GM21723 (cell line): ENCODE data around the gene TNP2.
"Not testable (repeated sequence)": the region's sequence is repeated elsewhere in the genome, so short reads cannot be mapped to it uniquely, and the experiment has no call there.

ENCODE experiments used
- ATAC-seq: cut with Tn5 transposase; IDR thresholded peaks from one replicate; pipeline ENCODE4 v1.9.1; 2021; ENCODE audit warnings: mild to moderate bottlenecking, moderate library complexity; ENCODE audit not compliant: unreplicated experiment

The TNP2 gene

DNA sequence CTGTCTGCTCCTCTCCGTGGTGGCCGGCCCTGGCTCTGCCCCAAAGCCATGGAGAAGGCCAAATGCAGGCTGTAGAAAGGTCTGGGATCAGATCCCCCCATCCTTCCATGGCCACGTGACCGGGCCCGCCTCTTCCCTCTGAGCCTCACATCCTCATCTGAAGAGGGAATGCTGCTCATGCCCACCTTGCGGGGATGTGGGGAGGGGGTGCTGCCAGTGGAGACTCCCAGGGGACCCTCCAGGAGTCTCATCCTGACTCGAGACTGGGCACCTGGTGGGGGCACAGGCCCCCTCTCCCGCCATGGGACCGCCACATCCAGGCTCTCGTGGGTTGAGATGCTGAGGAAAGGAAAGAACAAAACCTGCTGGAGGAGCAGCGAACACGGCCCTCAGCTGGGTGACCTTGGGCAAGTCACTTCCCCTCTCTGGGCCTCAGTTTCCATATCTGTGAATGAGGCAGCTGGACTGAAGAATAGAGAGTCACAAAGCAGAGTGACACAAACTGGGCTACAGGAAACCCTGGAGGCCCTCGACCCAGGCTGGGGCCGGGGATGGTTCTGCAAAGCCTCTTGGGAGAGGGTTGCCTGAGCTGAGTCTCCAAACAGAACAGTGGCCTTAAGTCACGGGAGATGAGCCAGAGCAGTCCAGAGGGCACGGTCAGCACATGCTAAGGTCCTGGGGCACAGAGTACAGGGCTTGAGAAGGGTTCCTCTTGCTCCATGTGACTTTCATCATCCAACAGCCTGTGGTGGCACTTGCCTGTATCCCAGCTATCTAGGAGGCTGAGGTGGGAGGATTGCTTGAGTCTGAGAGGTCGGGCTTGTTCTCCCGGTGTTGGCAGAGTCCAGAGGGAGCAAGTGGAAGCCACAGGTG, 43.2 kb downstream of the TNP2 start:
- no peak for ATAC-seq

DNA sequence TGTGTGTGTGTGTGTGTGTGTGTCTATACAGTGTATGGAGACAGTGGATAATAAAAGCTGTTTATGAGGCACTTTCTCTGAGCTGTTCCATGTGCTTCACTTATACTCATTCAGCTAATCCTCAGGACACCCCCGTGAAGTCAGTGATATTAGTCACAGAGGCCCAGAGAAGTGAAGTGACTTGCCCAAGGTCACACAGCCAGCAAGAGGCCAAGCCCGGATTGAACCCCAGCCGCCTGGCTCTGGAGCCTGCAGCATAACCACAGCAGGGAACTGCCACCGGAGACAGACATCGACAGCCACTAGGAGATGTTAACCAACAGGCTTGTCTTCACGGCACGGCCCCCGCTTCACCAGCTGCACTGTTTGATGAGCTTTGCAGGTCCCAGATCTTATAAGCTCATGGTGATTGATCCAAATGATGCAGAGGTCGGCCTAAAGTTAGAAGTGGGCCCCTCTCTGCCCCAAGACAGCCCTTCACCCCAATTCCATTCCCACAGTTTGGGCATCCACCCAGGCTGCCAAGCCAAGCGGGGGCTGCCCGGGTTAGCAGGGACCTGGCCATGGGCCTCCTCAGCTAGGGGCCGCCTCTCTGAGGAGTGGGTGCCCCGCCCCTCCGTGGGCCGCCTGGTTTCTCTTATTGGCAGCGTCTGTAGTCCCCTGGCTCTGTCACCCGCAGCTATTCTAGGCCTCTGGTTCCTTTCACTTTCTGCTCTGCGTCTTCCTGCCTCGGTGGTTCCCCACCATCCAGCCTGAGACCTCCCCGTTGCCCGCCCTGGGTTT, 44.0 kb downstream of the TNP2 start:
- peak; percentile 83 for ATAC-seq

DNA sequence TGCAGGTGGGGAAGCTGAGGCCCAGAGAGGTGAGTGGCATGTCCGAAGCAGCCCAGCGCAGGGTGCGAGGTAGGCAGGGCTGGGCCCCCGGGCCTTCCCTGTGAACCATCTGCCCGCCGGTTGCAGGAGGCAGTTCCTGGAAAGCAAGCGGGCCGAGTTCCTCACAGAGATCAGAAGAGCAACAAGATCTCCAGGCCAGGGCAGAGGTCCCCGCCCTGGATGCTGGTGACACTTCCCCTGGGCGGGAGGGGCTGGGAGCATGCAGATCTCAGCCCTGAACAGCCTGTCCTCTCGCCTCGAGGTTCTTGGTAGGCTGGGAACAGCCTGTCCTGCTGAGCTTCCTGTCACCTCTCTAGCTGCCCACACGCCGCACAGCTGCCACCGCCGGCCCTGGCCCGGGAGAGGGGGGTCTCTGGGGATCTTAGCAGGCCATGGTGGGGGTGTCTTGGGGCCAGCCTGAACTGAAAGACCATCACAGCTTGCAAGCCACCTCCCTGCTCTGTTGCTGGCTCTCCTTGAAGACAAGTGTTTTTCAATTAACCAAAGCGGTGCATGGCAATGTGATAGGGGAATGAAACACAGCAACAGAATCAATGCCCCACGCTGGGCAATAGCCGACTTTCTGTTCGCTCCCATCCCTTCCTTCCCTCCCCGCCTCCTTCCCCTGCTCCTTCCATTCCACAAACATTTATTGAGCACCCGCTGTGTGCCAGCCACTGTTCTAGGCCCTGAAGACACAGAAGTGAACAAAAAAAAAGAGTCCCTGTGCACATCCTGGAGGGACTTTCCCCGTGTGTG, 44.8 kb downstream of the TNP2 start:
- peak; percentile 56 for ATAC-seq

DNA sequence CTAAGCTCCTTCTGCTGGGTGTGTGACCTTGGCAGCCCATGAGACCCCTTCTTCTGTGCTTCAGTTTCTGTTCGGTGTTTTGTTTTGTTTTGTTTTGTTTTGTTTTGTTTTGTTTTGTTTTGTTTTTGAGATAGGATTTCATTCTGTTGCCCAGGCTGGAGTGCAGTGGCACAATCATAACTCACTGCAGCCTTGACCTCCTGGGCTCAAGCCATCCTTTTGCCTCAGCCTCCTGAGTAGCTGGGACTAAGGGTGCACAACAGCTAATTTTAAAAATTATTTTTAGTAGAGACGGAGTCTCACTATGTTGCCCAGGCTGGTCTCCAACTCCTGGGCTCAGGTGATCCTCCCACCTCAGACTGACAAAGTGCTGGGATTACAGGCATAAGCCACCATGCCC, 48.6 kb downstream of the TNP2 start:
- not testable (repeated sequence) for ATAC-seq

DNA sequence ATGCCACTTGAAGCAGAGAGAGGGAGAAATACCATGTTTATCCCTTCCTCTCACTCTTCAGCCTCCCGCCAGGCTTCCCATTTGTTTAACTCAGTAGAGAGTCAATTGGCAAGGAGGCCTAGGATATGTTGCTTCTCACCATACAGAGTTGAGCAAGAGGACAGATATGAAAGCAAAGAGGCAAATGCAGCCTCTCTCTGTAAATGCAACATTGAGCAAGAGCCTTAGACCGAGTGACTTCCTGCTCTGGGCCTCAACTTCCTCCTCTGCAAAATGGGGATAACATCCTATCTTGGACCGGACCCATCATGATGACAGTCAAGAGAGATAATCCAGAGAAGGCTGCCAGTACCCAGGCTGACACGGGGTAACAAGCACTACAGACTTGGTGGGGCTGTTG, 49.9 kb downstream of the TNP2 start:
- ATAC-seq: no peak

DNA sequence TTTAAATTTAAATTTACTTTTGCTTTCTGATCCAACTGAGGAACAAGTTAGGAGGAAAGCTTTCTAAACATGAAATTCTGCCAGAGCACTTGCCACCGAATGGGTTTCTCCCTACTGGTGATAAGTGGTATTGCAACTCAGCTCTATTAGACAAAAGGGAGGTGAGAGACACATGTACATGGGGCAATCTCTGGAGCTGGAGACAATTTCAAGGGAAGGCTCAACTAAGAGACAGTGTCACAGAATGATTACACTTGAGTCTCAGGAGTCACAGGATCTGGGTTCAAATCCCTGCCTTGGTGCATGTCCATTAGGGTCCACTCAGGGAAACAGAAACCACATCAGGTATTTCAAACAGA, 50.5 kb downstream of the TNP2 start:
- no peak for ATAC-seq
